Psoas muscle (tissue), 8 donors: ENCODE data around the gene CRIP1. TPM values are rescaled to one million over a fixed set of nuclear protein-coding genes. Genes with fewer than 3 reads are reported as not detected.

Experiments
- ATAC-seq, 4 donors: fragments of 200-7000 bp; cut with Tn5 transposase; one replicate each; pipeline ENCODE4 v1.9.1; 2020; ENCODE audit warnings: moderate library complexity in 3 of 4, mild to moderate bottlenecking in 2 of 4
- DNase-seq, 2 donors: peaks; one replicate each; pipeline ENCODE4 v3.0.0-alpha.2; 2020
- H3K27ac ChIP-seq: fragments of 200-600 bp; one replicate; pipeline ENCODE4 v1.8.0; 2022
- H3K27me3 ChIP-seq, 3 donors: fragments of 200-600 bp in 1 of 3; one replicate each; pipeline versions ENCODE4 v1.6.1 to v1.8.0; 2013 to 2022; ENCODE audit warnings: low read length in 2 of 3, mild to moderate bottlenecking in 2 of 3, moderate library complexity in 1 of 3; ENCODE audit not compliant: insufficient read depth in 3 of 3
- H3K36me3 ChIP-seq, 2 donors: fragments of 200-600 bp in 1 of 2; one replicate each; pipeline versions ENCODE4 v1.6.1 to v1.8.0; 2013 to 2022; ENCODE audit warnings: low read depth in 1 of 2, mild to moderate bottlenecking in 1 of 2, moderate library complexity in 1 of 2; ENCODE audit not compliant: insufficient read depth in 1 of 2
- H3K4me1 ChIP-seq: fragments of 200-600 bp; one replicate; pipeline ENCODE4 v1.8.0; 2022
- H3K4me3 ChIP-seq: fragments of 200-600 bp; one replicate; pipeline ENCODE4 v1.8.0; 2022; ENCODE audit warnings: mild to moderate bottlenecking
- H3K9me3 ChIP-seq: fragments of 200-600 bp; one replicate; pipeline ENCODE4 v1.8.0; 2022
- CTCF ChIP-seq: fragments of 200-600 bp; IDR thresholded peaks from one replicate; pipeline ENCODE4 v1.8.0; 2022; ENCODE audit warnings: antibody characterized with exemption
- WGBS, 3 donors: extraction: QIAGEN DNeasy Blood & Tissue Kit; methylation state at CpG; one replicate each; pipeline versions ENCODE4 v1.1.6 to v1.1.7; 2013; 5-methylcytosine and 5-hydroxymethylcytosine counted together
- intact Hi-C, 2 donors: fragments of 100-400 bp; cut with DNase I; formaldehyde crosslinking; loops; one replicate each; pipeline versions ENCODE4 v1.11.0 to v1.14.2; 2022
- polyA plus RNA-seq, 3 donors: library from polyadenylated mRNA; stranded (reverse); fragments of 200-250 nt; gene quantifications; one replicate each; pipeline ENCODE4 v1.2.3, GENCODE V29; 2013
- total RNA-seq, 4 donors: library from RNA; stranded (reverse); fragmentation: NEBNext Ultra II Directional in 2 of 4; extraction: Animal tissue kit (Norgen Biotek cat#: 25700) in 2 of 4; gene quantifications; one replicate each; pipeline versions ENCODE4 v1.2.1 to v1.2.4, GENCODE V29; 2021 to 2023
- donor health status: healthy with polysubstance abuse.
- donor health status: DM: no; HTN: no; CAD: no; lungs with moderate emphysema.
- donor health status: Bipolar disorder and iron deficiency.
- donor health status: healthy.
- donor health status: DM: yes; HTN: yes; CAD: no.
- donor health status: DM: no; HTN: no; CAD: no.
- donor health status: DM: no; HTN: no; CAD: no.
- donor health status: DM: yes; HTN: yes; CAD: no.

Gene CRIP1
- total and polyA plus RNA-seq, 7 donors = 11.5 to 27.2 (median 17.5) TPM

- Histone ChIP-seq H3K27me3 (no peaks in the 10 kb centered on the region), H3K27ac (no peak overlapping the region), H3K4me1 (peaks cover 4% of the 10 kb centered on the region), H3K36me3 (peaks cover 6 to 80% of the 10 kb centered on the region in 2 donors), H3K9me3 (no peaks in the 10 kb centered on the region), H3K4me3 (no peak overlapping the region)
- no peak for DNase-seq
- whole genome bisulfite sequencing, 3 donors = 80 to 82% (median 80%) methylated on average over 13 to 14 of the region's 14 CpGs
- ATAC-seq = no peak
- no peak for TF ChIP-seq CTCF
- intact Hi-C loops = no loop called here
Measured at GRCh38 chr14:105453847-105454246, 32.8 kb upstream of the CRIP1 start.

GRCh38 chr14:105455086-105455640 is 31.5 kb upstream of the CRIP1 start:
- H3K4me1 ChIP-seq = no peaks in the 10 kb centered on the region
- DNase-seq (no peak), ATAC-seq (no peak)
- 92% methylated on average over 22 of the region's 22 CpGs for WGBS, 3 donors
- intact Hi-C loops = no loop called here
- no peaks in the 10 kb centered on the region for H3K9me3 ChIP-seq
- no peak overlapping the region for H3K27ac ChIP-seq
- TF ChIP-seq CTCF = no peak
- H3K27me3 ChIP-seq = no peaks in the 10 kb centered on the region
- no peak overlapping the region for H3K4me3 ChIP-seq
- H3K36me3 ChIP-seq = peaks cover 6 to 77% of the 10 kb centered on the region in 2 donors

GRCh38 chr14:105455766-105456660 is 30.7 kb upstream of the CRIP1 start:
- Histone ChIP-seq H3K27me3 (no peaks in the 10 kb centered on the region), H3K36me3 (peaks cover 6 to 77% of the 10 kb centered on the region in 2 donors), H3K4me3 (no peak overlapping the region), H3K9me3 (no peaks in the 10 kb centered on the region), H3K27ac (no peak overlapping the region), H3K4me1 (no peaks in the 10 kb centered on the region)
- intact Hi-C loops = no loop called here
- WGBS, 3 donors = 89 to 95% (median 90%) methylated on average over 19 to 22 of the region's 22 CpGs
- no peak for TF ChIP-seq CTCF
- DNase-seq (no peak), ATAC-seq (no peak)

GRCh38 chr14:105456736-105457617 is 29.7 kb upstream of the CRIP1 start:
- no peak for DNase-seq
- Histone ChIP-seq H3K36me3 (peaks cover 6 to 80% of the 10 kb centered on the region in 2 donors), H3K27ac (no peak overlapping the region), H3K9me3 (no peaks in the 10 kb centered on the region), H3K4me1 (no peaks in the 10 kb centered on the region), H3K27me3 (no peaks in the 10 kb centered on the region), H3K4me3 (no peak overlapping the region)
- 69 to 75% (median 71%) methylated on average over 22 of the region's 22 CpGs for WGBS, 3 donors
- peak; percentile 15 to 64 (median 42) for ATAC-seq
- intact Hi-C loops = no loop called here
- TF ChIP-seq CTCF = no peak
